Measurements from ENCODE around the gene ABLIM2. TPM values are rescaled to one million over a fixed set of nuclear protein-coding genes. Genes with fewer than 3 reads are reported as not detected.

Gene ABLIM2
- total RNA-seq, 1 experiment from 2014 or later = 1.0 TPM

- H2BK15ac ChIP-seq (ENCODE audit: low read depth, low read length) = no peak overlapping the region
- H3K27ac ChIP-seq (ENCODE audit: insufficient read length, low read depth, low read length) = no peak overlapping the region
- no CpG with 5 or more reads among the region's 6 CpGs for WGBS (ENCODE audit: extremely low coverage, insufficient read length, low lambda C conversion rate)
- H3K23me2 ChIP-seq (ENCODE audit: insufficient read length, low read depth, low read length, poor library complexity, severe bottlenecking) = no peaks in the 10 kb centered on the region
- Mint-ChIP-seq H3K27ac (no peak overlapping the region), H3K9me3 (no peaks in the 10 kb centered on the region; a peak in 1 of 5 replicates), H3K4me1 (peaks cover 10 to 15% of the 10 kb centered on the region in 2 experiments), H3K4me3 (no peak overlapping the region), H3K36me3 (ENCODE audit: insufficient read depth in 1 of 3, low read depth in 3 of 3) (no peaks in the 10 kb centered on the region; a peak in 1 of 7 replicates), H3K27me3 (ENCODE audit: low read depth) (peaks cover 2% of the 10 kb centered on the region)
- H3K4me1 ChIP-seq (ENCODE audit: insufficient read depth, low read length) = no peaks in the 10 kb centered on the region
- H3K9ac ChIP-seq (ENCODE audit: extremely low read depth, insufficient read length, low read length) = no peak overlapping the region
- no peak overlapping the region for H2BK5ac ChIP-seq (ENCODE audit: insufficient read length, low read length)
- H3K14ac ChIP-seq (ENCODE audit: insufficient read depth, low read length) = no peak overlapping the region
- no peak overlapping the region for H2BK20ac ChIP-seq (ENCODE audit: low read depth, low read length, poor library complexity, severe bottlenecking)
- H3K9me3 ChIP-seq (ENCODE audit: control insufficient read depth, low read depth, low read length) = no peaks in the 10 kb centered on the region
- no peaks in the 10 kb centered on the region for H3K27me3 ChIP-seq (ENCODE audit: insufficient read depth, low read length)
- H3K79me1 ChIP-seq (ENCODE audit: insufficient read depth, low read depth, low read length, poor library complexity, severe bottlenecking) = no peaks in the 10 kb centered on the region
- H3K23ac ChIP-seq (ENCODE audit: insufficient read length, low read depth, low read length) = no peak overlapping the region
- no peak overlapping the region for H2BK120ac ChIP-seq (ENCODE audit: low read depth, low read length, poor library complexity, severe bottlenecking)
- no peak overlapping the region for H4K91ac ChIP-seq (ENCODE audit: insufficient read length, low read depth, low read length)
- no peak overlapping the region for H4K8ac ChIP-seq (replicated peaks; ENCODE audit: insufficient read length, low read depth, low read length)
- no peak overlapping the region for H4K5ac ChIP-seq (ENCODE audit: insufficient read length, low read depth, low read length)
- TF ChIP-seq, protein P1, sequence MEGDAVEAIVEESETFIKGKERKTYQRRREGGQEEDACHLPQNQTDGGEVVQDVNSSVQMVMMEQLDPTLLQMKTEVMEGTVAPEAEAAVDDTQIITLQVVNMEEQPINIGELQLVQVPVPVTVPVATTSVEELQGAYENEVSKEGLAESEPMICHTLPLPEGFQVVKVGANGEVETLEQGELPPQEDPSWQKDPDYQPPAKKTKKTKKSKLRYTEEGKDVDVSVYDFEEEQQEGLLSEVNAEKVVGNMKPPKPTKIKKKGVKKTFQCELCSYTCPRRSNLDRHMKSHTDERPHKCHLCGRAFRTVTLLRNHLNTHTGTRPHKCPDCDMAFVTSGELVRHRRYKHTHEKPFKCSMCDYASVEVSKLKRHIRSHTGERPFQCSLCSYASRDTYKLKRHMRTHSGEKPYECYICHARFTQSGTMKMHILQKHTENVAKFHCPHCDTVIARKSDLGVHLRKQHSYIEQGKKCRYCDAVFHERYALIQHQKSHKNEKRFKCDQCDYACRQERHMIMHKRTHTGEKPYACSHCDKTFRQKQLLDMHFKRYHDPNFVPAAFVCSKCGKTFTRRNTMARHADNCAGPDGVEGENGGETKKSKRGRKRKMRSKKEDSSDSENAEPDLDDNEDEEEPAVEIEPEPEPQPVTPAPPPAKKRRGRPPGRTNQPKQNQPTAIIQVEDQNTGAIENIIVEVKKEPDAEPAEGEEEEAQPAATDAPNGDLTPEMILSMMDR (conservative IDR thresholded peaks at IDR 0.05) = no peak
- no peak overlapping the region for H3T11ph ChIP-seq (ENCODE audit: low read length)
- H4K20me1 ChIP-seq (ENCODE audit: control insufficient read depth, insufficient read depth, insufficient read length) = no peaks in the 10 kb centered on the region
- DNase-seq = no peak
- no peak overlapping the region for H3K4me2 ChIP-seq (ENCODE audit: insufficient read depth, insufficient read length, low read length)
- no peak overlapping the region for H2AFZ ChIP-seq (ENCODE audit: low read length)
- no peak overlapping the region for H3K18ac ChIP-seq (ENCODE audit: insufficient read length, low read depth, low read length)
- no peak overlapping the region for H2BK12ac ChIP-seq (ENCODE audit: insufficient read length, low read depth, low read length)
- no peak overlapping the region for H2AK5ac ChIP-seq (ENCODE audit: insufficient read length, low read length)
- no peak overlapping the region for H3K4ac ChIP-seq (ENCODE audit: low read depth, low read length)
- H3K56ac ChIP-seq (ENCODE audit: insufficient read length, low read depth, low read length) = no peak overlapping the region
- no peaks in the 10 kb centered on the region for H3K79me2 ChIP-seq (ENCODE audit: insufficient read depth, low read length)
These were observed 154.5 kb downstream of the ABLIM2 start for GRCh38 chr4:8004066-8004465.
